ENCODE data around the gene ATP6V1F.

- TF ChIP-seq CTCF (IDR thresholded peaks at IDR 0.05) (no peak), EZH2 (IDR thresholded peaks at IDR 0.05) (no peak), EZH2phosphoT487 (IDR thresholded peaks at IDR 0.05) (no peak)
These were observed 10.6 kb downstream of the ATP6V1F start for GRCh38 chr7:128873234-128873633.
